OCI-LY1 (cell line): ENCODE measurements around the gene LSM4.

Experiments
- CTCF ChIP-seq: fragments of 200-600 bp; sonication (generic), shearing (Covaris generic); IDR thresholded peaks from 2 replicates; pipeline ENCODE4 v1.5.1; 2017; ENCODE audit warnings: mild to moderate bottlenecking, antibody characterized with exemption, low read length, moderate library complexity, mixed read lengths
- EZH2 ChIP-seq: fragments of 200-600 bp; sonication (generic), shearing (Covaris generic); IDR thresholded peaks from 2 replicates; pipeline ENCODE4 v1.8.0; 2017; ENCODE audit warnings: borderline replicate concordance, mixed run types, mild to moderate bottlenecking, antibody characterized with exemption, low read length, moderate library complexity, mixed read lengths

- no peak for TF ChIP-seq CTCF
- TF ChIP-seq EZH2, result no peak
These were observed 35.8 kb downstream of the LSM4 start for GRCh38 chr19:18286973-18287635.
